ENCODE measurements around the gene GDI2.
"Not testable (repeated sequence)": the region's sequence is repeated elsewhere in the genome, so short reads cannot be mapped to it uniquely, and the experiment has no call there.

GDI2 gene

GRCh38 chr10:5826511-5826910 lies 13.3 kb upstream of the GDI2 start:
- not testable (repeated sequence) for DNase-seq

DNA sequence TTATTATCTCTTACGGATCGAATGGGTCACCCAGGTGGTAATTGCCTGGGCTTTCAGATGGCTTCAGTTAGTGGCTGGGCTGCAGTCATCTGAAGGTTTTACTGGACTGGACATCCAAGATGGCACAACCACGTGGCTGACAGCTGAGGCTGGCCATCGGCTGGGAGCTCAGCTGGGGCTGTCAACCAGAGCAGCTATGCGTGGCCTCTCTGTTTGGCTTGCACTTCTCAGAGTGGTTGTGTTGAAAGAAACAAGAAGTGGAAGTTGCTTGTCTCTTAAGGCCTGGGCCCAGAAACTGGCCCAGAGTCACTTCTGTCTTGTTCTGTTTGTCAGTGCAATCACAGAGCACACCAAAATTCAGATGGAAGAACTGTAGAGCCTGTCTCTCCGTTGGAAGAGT lies 5.7 kb upstream of the GDI2 start:
- DNase-seq, result no peak

GRCh38 chr10:5818048-5818331 lies 4.8 kb upstream of the GDI2 start:
- DNase-seq, result no peak

DNA sequence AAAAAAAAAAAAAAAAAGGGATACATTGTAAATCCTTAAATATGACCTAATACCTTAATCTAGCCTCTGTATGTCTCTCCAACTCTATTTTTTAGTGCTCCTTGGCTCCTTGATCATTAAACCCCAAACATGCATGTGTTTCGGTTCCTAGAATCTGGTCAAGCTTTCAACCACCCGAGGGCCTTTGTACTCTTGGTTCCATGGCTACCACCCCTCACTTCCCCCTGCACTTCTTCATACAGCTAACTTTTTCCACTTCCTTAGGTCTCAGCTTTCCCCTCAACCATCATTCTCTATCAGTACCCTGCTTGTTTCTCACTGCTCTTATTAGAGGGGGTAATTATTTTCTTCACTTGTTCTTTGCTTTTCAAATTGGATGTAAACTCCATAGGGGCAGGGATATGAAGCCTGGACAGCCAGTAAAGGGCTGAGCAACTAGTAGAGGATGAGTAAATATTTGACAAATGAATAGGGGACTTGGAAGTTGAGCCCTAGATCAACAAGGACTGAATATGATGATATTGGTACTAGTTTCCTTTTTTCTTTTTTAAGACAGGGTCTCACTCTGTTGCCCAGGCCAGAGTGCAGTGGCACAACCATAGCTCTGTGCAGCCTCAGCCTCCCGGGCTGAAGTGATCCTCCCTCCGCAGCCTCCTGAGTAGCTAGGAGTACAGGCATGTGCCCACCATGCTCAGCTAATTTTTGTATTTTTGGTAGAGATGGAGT lies 4.3 kb upstream of the GDI2 start:
- peak; percentile 28 for DNase-seq

- DNase-seq, result no peak
These were observed 2.9 kb upstream of the GDI2 start for GRCh38 chr10:5816170-5816569.

DNA sequence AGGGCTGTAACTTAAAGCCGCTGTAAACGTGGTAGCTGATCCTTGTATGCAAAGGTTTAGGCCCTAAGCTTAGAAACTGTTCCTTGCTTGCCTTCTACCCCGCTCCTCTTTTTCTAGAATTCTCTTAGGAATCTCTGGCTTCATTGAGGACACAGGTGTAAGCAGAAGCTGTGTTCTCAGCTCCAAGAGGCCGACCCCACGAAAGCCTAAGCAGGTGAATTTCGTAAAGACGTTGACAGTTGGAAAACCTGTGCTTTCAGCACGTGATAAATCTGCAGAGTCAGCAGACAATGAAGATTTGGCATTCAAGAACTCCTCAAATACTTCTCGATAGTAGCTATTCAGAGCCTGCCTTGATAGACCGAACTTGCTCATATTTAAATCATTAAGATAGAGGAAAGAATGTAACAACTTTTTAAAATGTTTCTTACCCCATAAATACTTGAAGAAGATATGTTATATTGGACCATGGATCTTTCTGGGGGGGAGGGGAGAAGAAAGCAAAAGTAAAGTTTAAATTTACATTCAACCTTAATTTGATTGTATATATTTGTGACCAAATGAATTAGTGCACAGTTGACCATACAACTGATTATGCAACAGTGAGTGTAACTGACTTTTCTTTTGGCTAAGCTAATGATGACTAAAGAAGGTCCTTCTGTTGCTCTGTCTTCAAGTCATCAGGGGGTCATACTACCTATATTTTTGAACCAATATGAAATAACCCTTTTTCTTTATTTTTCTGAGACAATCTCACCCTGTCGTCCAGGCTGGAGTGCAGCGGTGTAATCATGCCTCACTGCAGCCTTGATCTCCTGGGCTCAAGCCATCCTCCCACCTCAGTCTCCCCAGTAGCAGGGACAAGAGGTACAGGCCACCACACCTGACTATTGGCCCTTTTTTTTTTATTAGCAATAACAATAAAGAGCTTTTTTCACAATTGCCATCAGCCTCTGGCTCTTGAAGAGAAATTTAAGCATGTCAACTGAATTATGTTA lies 1.2 kb upstream of the GDI2 start:
- DNase-seq, result peak; percentile 17

DNA sequence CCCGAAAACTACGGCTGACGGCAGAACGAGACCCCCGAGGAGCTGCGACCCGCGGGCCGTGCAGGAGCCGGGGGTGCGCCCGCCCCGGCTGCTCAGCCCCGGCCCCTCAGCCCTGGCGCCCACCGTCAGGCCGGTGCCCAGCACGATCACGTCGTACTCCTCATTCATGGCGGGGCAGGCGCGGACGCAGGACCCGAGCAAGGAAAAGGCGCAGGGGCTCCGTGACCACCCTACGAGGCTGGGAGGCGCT lies 218 bp downstream of the GDI2 start:
- DNase-seq, result no peak

DNA sequence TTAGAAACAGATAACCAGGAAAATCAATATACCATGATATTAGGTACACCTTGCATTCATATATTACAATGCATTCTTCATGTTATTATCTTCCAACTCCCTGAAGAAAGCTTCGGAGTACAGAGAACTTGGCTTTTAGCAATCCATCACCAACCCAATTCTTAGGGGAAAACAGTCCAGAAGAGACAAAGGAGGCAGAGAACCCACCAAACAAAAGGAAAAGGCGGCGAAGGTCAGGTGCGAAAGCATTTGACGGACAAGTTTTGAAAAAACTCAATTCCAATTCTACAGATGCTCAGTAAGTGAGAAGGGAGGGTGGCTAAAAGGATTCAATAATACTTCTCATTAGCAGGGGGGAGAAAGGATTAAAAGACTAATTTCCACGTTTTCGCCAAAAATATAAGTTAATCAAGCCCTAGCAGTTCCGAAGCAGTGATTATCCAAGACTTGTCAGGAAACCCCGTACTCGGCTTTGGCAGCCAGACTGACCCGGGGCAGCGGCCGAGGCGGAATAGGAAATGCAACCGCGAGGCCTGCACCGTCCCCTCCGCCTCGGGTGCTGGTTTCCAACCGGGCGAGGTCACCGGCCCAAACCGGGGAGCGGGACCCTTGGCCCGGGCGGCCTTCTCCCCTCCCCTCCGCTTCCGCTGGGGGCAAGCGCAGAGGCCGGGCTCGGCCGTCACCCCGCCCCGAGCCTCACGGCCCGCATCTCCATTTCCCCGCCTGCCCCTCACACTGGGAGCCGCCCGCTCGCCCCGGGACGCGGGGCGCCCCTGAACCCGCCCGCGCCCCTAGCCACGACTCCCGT lies 747 bp downstream of the GDI2 start:
- DNase-seq, result peak; percentile 52

GRCh38 chr10:5811387-5811821 lies 1.8 kb downstream of the GDI2 start:
- DNase-seq, result peak; percentile 24

- no peak for DNase-seq
These were observed 3.0 kb downstream of the GDI2 start for GRCh38 chr10:5810225-5810624.

DNA sequence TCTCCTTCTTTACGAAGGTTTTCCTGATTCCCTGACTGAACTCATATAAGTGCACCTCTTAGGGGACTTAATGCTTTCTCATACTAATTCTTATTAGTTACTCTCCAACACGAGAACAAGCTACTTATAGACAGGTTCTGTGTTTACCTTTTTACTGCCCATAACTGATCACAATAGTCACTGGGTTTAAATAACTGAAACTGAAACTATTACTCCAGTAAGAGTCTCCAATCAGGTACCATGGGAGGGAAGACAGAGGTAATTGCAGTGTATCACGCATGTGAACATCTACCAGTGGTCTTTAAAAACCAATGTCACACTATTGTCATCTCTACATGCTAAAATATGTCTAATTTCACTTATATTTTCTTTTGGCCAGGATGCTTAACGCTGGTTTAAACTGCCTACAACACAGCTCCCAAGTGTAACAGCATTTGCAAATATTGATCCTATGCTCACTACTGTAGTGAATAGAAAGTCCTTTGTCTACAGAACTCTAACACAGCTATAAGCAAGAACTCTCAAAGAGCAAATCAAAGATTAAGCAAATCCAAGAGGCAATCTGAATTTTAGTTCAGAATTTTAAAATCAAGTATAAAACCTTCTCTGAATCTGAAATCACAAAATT lies 3.6 kb downstream of the GDI2 start:
- no peak for DNase-seq

DNA sequence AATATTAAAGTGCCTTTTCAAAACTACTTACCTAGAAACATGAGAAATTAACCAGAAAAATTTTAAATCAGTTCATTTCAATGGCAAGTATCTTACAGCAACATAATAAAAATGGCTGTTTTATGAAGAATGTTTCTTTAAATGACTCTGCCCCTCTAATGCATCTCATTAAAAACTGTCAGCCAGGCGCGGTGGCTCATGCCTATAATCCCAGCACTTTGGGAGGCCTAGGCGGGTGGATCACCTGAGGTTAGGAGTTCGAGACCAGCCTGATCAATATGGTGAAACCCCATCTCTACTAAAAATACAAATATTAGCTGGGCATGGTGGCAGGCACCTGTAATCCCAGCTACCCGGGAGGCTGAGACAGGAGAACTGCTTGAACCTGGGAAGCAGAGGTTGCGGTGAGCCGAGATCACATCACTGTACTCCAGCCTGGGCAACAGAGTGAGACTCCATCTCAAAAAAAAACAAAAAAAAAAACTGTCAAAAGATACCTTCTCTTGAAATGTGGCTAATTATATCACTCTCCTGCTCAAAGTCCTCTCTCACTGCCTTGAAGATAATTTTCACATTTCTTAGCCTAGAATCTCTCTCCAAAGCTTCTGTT lies 4.3 kb downstream of the GDI2 start:
- DNase-seq, result not testable (repeated sequence)

DNA sequence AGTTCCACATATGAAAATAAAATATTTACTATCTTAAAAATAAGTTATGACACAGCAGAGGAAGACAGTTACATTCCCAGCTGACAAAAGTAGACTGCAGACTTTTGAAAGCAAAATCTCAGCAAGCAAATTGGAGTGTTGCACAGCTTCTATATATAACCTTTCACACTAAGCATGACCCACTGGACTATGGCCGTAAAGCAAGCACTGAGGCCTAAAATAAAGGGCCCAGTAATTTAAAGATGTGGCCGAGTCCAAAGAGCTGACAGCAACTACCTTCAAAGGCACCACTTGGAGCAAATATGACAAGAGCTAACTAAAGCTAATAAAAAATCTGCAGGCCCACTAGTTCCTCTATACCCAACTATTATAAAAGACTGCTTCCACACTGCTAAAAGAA lies 6.5 kb downstream of the GDI2 start:
- no peak for DNase-seq

DNA sequence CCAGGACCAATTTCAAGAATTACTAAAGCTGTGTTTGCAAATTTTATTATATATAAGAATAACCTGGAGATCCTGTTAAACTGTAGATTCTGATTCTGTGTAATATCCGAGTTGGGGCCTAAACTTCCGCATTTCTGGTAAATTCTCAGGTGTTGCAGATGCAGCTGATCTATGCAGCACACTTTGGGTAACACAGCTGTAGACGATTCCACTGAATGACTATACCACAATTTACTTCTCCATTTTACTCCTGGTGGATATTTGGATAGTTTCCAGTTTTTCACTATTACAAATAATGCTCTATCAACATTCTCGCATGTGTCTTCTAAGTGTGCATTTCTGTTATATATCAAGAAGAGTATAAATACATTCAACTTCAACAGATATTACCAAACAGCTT lies 7.5 kb downstream of the GDI2 start:
- no peak for DNase-seq

- no peak for DNase-seq
These were observed 8.0 kb downstream of the GDI2 start for GRCh38 chr10:5805260-5805659.

- no peak for DNase-seq
These were observed 8.8 kb downstream of the GDI2 start for GRCh38 chr10:5804386-5804785.

DNA sequence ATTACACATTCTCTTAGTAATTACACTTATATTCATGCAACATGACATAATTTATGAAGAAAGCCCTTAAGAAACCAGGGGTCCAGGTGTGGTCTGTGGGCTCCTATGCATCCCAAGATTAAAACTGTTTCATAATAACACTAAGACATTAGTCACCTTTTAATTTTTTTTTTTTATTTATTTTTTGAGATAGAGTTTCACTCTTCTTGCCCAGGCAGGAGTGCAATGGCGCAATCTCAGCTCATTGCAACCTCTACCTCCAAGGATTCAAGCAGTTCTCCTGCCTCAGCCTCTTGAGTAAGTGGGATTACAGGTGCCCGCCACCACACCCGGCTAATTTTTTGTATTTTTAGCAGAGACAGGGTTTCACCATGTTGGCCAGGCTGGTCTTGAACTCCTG lies 12.5 kb downstream of the GDI2 start:
- DNase-seq, result no peak

DNA sequence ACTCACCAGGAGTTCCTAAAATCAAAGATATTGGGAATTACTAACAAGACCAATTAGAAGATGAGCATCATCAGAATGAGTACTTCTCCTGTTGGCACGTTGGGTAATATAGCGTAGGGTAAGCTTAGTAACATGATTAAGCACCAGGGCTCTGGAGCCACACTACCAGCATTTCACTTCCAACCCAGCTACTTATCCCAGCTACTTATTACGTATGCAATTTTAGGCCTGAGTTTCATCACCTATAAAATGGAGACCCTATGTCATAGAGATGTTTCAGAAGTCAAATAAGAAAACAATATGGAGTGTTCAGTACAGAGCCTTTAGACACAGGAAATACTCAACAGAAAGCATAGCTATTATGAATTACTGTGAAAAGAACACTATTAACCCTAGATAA lies 19.0 kb downstream of the GDI2 start:
- no peak for DNase-seq

DNA sequence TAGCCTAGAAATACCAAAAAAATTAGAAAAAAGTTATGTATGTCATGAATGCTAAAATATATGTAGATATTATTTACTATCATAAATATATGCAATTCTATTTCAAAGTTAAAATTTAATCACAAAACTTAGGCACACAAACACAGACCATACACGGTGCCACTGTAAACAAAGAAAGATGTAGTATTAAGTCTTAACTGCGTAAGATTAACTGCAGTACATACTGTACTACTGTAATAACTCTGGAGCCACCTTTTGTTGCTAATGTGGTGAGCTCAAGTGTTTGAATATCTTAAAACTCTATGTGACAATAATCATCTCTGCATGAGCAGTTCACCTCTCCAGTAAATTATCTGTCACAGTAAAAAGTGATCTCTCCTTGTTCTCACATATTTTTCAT lies 23.6 kb downstream of the GDI2 start:
- no peak for DNase-seq

DNA sequence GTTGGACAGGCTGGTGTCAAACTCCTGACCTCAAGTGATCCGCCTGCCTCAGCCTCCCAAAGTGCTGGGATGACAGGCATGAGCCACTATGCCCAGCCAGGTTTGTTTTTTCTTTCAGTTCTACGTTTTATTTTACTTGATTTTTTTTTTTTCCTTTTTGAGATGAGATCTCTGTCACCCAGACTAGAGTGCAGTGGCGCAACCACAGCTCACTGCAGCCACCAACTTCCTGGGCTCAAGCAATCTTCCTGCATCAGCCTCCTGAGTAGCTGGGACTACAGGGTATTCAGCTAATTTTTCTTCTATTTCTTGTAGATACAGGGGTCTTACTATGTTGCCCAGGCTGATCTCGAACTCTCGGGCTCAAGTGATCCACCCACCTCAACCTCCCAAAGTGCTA lies 24.3 kb downstream of the GDI2 start:
- no peak for DNase-seq

GRCh38 chr10:5783300-5783699 lies 29.9 kb downstream of the GDI2 start:
- DNase-seq, result no peak

DNA sequence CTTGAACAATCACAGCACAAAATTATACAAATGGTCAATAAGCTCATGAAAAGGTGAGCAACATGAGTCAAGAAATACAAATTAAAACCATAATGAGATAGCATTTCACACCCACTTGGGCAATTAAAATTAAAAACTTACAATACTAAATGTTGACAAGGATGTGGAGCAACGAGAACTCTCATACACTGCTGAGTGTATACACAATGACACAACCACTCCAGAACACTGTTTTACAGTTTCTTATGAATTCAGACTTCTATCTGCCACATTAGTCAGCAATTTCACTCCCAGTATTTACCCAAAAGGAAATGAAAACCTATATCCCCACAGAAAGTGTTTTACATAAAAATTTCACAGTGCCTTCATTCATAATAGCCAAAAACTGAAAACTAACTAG lies 31.1 kb downstream of the GDI2 start:
- DNase-seq, result no peak

DNA sequence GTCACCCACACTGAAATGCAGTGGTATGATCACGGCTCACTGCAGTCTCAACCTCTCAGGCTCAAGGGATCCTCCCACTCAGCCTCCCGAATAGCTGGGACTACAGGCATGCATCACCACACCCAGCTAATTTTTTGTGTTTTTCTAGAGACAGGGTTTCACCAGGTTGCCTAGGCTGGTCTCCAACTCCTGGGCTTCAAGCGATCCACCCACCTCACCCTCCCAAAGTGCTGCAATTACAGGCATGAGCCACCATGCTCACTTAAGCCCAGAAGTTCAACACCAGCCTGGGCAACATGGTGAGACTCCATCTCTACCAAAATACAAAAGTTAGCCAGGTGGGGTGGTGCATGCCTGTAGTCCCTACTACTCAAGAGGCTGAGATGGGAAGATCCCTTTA lies 33.5 kb downstream of the GDI2 start:
- no peak for DNase-seq

Data from stimulated activated CD8-positive, alpha-beta memory T cell treated with anti-CD3 and anti-CD28 coated beads, Interleukin-4, amount 100 ng/mL, for 48 hours (primary cell).